A673 (cell line): ENCODE measurements around the gene SUN3.

Source experiments
- EZH2 ChIP-seq: fragments of 200-600 bp; sonication (generic); IDR thresholded peaks from 2 replicates; pipeline ENCODE4 v1.6.1; 2017; ENCODE audit warnings: borderline replicate concordance, low read depth, mild to moderate bottlenecking, mixed read lengths, antibody characterized with exemption, low read length; ENCODE audit not compliant: poor library complexity, severe bottlenecking
- TF ChIP-seq, protein P1 (sequence below): fragments of 300-800, 200-600 bp; sonication (generic); conservative IDR thresholded peaks from 2 replicates; pipeline ENCODE4 v1.5.1; 2017; ENCODE audit warnings: low read depth, mild to moderate bottlenecking, antibody characterized with exemption, low read length, moderate library complexity, mixed read lengths

DNA sequence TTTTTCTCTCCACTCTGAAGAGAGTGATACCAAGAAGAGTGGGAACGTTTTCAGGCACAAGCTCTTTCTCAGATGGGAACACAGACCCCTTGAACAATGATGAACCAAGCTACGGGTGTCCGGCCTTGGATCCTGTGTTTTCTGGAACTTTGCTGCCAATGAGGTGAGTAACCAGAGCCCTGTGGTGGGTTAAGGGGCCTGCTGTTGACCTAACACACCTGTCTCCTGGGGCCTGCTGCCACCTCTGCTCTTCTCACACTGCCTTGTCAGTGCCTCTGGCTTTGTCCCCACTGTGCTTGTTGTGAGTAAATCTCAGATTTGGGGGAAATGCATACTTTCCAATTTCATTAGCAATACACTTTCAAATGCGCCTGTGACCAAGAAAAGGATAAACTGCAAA, 79.2 kb downstream of the SUN3 start:
- no peak for TF ChIP-seq EZH2
- TF ChIP-seq, protein P1, sequence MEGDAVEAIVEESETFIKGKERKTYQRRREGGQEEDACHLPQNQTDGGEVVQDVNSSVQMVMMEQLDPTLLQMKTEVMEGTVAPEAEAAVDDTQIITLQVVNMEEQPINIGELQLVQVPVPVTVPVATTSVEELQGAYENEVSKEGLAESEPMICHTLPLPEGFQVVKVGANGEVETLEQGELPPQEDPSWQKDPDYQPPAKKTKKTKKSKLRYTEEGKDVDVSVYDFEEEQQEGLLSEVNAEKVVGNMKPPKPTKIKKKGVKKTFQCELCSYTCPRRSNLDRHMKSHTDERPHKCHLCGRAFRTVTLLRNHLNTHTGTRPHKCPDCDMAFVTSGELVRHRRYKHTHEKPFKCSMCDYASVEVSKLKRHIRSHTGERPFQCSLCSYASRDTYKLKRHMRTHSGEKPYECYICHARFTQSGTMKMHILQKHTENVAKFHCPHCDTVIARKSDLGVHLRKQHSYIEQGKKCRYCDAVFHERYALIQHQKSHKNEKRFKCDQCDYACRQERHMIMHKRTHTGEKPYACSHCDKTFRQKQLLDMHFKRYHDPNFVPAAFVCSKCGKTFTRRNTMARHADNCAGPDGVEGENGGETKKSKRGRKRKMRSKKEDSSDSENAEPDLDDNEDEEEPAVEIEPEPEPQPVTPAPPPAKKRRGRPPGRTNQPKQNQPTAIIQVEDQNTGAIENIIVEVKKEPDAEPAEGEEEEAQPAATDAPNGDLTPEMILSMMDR, result no peak
